Measurements from ENCODE around the gene GALR3.

DNA sequence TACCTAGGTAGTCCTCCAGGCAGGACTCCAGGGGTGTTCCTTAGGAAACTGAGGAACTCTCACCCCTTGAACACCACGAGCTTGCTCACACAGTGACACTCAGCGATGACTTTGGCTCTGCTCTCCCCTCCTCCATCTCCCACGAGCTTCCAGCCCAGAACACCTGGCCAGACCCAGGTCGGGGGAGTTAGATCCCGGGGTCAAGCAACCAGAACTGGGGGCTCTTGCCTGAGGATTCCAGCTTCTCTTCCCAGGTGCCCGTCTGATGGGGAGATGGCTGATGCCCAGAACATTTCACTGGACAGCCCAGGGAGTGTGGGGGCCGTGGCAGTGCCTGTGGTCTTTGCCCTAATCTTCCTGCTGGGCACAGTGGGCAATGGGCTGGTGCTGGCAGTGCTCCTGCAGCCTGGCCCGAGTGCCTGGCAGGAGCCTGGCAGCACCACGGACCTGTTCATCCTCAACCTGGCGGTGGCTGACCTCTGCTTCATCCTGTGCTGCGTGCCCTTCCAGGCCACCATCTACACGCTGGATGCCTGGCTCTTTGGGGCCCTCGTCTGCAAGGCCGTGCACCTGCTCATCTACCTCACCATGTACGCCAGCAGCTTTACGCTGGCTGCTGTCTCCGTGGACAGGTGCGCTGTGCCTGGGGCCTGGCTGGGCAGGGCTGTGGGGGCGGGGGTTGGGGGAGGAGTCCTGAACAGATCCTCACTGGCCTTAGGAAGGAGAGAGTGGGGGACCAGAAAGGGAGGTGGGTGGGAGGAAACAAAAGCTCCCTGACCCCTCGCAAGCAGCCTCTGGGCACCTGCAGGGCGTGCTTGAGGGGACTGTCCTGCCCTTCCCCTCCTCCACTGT lies at the start of gene GALR3:
- TF ChIP-seq ZNF8 (CRISPR knock-in tag; IDR thresholded peaks at IDR 0.05) (no peak), ZNF70 (CRISPR knock-in tag; IDR thresholded peaks at IDR 0.05) (no peak), ZFP3 (CRISPR knock-in tag; IDR thresholded peaks at IDR 0.05) (no peak), ZNF565 (CRISPR knock-in tag; conservative IDR thresholded peaks at IDR 0.05; ENCODE audit: low read depth) (no peak), ZFP30 (CRISPR knock-in tag; IDR thresholded peaks at IDR 0.05) (no peak), SNAI2 (CRISPR knock-in tag; IDR thresholded peaks at IDR 0.05) (no peak), PPARA (CRISPR knock-in tag; IDR thresholded peaks at IDR 0.05; ENCODE audit: borderline replicate concordance) (no peak), BACH2 (CRISPR knock-in tag; IDR thresholded peaks at IDR 0.05; ENCODE audit: borderline replicate concordance) (no peak)
- TF ChIP-seq, protein P1, sequence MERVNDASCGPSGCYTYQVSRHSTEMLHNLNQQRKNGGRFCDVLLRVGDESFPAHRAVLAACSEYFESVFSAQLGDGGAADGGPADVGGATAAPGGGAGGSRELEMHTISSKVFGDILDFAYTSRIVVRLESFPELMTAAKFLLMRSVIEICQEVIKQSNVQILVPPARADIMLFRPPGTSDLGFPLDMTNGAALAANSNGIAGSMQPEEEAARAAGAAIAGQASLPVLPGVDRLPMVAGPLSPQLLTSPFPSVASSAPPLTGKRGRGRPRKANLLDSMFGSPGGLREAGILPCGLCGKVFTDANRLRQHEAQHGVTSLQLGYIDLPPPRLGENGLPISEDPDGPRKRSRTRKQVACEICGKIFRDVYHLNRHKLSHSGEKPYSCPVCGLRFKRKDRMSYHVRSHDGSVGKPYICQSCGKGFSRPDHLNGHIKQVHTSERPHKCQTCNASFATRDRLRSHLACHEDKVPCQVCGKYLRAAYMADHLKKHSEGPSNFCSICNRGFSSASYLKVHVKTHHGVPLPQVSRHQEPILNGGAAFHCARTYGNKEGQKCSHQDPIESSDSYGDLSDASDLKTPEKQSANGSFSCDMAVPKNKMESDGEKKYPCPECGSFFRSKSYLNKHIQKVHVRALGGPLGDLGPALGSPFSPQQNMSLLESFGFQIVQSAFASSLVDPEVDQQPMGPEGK (CRISPR knock-in tag; IDR thresholded peaks at IDR 0.05; ENCODE audit: borderline replicate concordance) = no peak
- TF ChIP-seq, protein P2, sequence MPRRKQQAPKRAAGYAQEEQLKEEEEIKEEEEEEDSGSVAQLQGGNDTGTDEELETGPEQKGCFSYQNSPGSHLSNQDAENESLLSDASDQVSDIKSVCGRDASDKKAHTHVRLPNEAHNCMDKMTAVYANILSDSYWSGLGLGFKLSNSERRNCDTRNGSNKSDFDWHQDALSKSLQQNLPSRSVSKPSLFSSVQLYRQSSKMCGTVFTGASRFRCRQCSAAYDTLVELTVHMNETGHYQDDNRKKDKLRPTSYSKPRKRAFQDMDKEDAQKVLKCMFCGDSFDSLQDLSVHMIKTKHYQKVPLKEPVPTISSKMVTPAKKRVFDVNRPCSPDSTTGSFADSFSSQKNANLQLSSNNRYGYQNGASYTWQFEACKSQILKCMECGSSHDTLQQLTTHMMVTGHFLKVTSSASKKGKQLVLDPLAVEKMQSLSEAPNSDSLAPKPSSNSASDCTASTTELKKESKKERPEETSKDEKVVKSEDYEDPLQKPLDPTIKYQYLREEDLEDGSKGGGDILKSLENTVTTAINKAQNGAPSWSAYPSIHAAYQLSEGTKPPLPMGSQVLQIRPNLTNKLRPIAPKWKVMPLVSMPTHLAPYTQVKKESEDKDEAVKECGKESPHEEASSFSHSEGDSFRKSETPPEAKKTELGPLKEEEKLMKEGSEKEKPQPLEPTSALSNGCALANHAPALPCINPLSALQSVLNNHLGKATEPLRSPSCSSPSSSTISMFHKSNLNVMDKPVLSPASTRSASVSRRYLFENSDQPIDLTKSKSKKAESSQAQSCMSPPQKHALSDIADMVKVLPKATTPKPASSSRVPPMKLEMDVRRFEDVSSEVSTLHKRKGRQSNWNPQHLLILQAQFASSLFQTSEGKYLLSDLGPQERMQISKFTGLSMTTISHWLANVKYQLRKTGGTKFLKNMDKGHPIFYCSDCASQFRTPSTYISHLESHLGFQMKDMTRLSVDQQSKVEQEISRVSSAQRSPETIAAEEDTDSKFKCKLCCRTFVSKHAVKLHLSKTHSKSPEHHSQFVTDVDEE (CRISPR knock-in tag; IDR thresholded peaks at IDR 0.05) = no peak
- TF ChIP-seq, protein P3, sequence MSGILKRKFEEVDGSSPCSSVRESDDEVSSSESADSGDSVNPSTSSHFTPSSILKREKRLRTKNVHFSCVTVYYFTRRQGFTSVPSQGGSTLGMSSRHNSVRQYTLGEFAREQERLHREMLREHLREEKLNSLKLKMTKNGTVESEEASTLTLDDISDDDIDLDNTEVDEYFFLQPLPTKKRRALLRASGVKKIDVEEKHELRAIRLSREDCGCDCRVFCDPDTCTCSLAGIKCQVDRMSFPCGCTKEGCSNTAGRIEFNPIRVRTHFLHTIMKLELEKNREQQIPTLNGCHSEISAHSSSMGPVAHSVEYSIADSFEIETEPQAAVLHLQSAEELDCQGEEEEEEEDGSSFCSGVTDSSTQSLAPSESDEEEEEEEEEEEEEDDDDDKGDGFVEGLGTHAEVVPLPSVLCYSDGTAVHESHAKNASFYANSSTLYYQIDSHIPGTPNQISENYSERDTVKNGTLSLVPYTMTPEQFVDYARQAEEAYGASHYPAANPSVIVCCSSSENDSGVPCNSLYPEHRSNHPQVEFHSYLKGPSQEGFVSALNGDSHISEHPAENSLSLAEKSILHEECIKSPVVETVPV (CRISPR knock-in tag; IDR thresholded peaks at IDR 0.05) = no peak
